Endometrium (tissue), 2 donors: ENCODE measurements around the gene BCKDHA.
"Not testable (repeated sequence)": the region's sequence is repeated elsewhere in the genome, so short reads cannot be mapped to it uniquely, and the experiment has no call there.

Experiments used
- FAIRE-seq: peaks from 2 replicates; lab custom pipeline; 2012; peaks lifted over from hg19 to GRCh38; lab: Jason Lieb, UNC
- donor health status: control.
- donor health status: control.

BCKDHA gene

DNA sequence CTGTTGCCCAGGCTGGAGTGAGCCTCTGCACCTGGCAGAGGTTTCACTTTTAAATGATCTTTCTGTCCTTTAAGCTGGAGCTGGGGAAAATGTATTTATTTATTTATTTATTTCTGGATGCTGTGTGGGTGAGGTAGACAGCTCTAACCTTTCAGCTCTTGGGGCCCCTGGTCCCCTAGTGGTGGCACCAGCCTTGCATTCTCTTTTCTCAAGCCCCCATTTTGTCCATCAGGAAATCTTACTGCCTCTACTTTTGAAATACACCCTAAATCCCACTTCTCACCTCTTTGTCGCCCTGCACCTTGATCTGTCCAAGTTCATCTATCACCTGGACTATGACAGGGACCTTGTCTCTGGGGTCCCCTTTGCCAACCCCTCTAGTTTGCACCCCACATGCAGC lies 31.5 kb upstream of the BCKDHA start:
- no peak for FAIRE-seq

GRCh38 chr19:41367848-41368301 lies 29.7 kb upstream of the BCKDHA start:
- FAIRE-seq, result no peak

- FAIRE-seq, result no peak
Observed at GRCh38 chr19:41369769-41370168, 27.8 kb upstream of the BCKDHA start.

DNA sequence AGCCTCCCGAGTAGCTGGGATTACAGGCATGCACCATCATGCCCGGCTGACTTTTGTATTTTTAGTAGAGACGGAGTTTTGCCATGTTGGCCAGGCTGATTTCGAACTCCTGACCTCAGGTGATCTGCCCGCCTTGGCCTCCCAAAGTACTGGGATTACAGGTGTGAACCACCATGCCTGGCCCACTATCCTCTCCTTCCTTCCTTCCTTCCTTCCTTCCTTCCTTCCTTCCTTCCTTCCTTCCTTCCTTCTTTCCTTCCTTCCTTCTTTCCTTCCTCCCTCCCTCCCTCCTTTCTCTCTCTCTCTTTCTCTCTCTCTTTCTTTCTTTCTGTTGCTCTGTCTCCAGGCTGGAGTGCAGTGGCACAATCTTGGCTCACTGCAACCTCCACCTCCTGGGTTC lies 26.5 kb upstream of the BCKDHA start:
- not testable (repeated sequence) for FAIRE-seq

DNA sequence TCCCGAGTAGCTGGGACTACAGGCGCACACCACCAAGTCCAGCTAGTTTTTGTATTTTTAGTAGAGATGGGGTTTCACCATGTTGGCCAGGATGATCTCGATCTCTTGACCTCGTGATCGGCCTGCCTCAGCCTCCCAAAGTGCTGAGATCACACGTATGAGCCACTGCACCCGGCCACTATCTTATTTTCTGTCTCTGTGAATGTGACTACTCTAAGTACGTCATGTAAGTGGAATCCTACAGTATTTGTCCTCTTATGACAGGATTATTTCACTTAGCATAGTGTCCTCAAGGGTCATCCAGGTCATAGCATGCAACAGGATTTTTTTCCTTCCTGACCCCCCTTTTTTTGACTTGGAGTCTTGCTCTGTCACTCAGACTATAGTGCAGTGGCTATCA lies 26.1 kb upstream of the BCKDHA start:
- no peak for FAIRE-seq

DNA sequence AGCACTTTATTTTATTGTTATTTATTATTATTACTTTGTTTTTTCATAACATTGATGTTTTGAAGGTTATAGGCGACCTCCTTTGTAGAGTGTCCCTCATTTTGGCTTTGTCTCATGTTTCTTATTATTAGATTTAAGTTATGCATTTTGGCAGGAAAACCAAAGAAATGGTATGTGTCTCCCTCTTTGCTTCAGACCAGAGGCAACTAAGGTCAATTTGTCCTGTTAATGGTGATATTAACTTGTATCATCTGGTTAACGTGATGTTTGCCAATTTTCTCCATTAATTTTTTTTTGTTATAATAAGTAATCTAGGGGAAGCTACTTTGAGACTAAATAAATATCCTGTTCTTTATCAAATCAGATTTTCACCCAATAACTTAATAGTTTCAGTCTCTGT lies 25.1 kb upstream of the BCKDHA start:
- FAIRE-seq, result peak; percentile 92

- peak; percentile 65 for FAIRE-seq
Observed at GRCh38 chr19:41373993-41374392, 23.6 kb upstream of the BCKDHA start.

GRCh38 chr19:41376241-41376997 lies 21.2 kb upstream of the BCKDHA start, which contains the start of gene TMEM91:
Gene TMEM91 (plus strand): TSS chr19:41376533. CDS start chr19:41378310, 1,777 bp downstream.
- no peak for FAIRE-seq

DNA sequence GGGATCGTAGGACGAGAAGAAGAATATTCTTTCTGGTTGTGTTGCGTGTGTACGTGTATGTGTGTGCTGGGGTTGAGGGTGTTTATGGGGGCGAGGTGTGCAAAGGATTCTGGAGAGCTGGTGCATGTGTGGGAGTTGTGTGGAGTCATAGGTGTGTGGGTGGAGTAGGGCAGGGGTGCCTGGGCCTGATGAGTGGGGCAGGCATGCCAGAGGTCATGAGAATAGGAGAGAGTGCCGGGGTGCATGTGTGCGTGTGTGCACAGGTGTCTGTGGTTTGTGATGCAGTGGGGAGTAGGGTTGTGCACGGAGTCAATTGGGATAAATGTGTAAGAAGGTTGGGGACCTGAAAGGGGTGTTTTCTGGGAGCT lies 20.6 kb upstream of the BCKDHA start:
- no peak for FAIRE-seq

DNA sequence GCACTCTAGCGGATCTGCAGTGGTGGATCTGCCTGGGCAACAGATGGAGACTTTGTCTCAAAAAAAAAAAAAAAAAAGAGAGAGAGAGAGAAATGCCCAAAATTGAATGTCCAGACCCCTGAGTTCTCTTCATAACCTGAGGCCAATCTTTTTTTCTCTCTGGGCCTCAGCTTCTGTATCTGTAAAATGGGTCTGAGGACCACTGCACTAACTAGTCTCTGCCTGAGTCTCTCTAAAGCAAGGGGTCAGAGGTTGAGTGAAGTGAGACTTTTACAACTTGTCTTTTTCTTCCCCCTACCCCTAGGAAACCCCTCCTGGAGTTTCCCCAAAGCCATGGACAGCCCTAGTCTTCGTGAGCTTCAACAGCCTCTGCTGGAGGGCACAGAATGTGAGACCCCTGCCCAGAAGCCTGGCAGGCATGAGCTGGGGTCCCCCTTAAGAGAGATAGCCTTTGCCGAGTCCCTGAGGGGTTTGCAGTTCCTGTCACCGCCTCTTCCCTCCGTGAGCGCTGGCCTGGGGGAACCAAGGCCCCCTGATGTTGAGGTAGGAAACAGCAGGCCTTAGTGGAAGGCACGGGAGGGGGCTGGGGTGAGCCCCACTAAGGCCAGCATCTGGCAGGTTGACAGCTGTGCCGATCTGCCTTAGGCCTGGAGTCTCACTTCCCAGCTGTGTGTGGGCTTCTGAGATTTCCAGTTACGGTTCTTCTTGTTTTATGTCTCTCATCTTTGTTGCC lies 19.5 kb upstream of the BCKDHA start:
- no peak for FAIRE-seq

DNA sequence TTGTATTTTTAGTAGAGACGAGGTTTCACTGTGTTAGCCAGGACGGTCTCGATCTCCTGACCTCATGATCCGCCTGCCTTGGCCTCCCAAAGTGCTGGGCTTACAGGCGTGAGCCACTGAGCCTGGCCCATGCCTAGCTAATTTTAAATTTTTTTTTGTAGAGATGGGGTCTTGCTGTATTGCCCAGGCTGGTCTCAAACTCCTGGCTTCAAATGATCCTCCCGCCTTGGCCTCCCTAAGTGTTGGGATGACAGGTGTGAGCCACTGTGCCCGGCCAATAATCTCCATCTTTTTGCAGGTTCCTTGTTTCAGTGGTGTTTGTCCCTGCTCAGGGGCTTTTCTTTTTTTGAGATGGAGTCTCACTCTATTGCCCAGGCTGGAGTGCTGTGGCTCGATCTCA lies 16.1 kb upstream of the BCKDHA start:
- FAIRE-seq, result not testable (repeated sequence)

- FAIRE-seq, result no peak
Observed at GRCh38 chr19:41384351-41384750, 13.3 kb upstream of the BCKDHA start.

- no peak for FAIRE-seq
Observed at GRCh38 chr19:41386442-41386841, 11.2 kb upstream of the BCKDHA start.

DNA sequence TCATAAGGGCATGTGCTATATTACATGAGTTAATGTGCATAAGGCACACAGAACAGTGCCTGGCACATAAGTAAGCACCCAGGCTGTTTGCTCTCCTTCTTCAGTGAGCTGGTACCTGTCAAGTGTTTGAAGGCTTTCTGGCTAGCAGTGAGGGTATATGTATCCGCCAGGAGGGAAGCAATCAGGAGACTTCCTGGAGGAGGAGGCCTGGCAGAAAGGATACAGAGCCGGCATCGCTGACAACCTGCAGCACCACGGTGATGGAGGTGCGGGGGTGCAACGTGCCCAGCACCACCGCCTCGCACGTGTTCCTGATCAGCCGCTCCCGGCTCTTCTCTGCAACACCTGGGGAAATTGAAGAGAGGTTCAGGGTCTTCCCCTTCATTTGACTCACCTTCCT lies 6.0 kb upstream of the BCKDHA start:
- no peak for FAIRE-seq

DNA sequence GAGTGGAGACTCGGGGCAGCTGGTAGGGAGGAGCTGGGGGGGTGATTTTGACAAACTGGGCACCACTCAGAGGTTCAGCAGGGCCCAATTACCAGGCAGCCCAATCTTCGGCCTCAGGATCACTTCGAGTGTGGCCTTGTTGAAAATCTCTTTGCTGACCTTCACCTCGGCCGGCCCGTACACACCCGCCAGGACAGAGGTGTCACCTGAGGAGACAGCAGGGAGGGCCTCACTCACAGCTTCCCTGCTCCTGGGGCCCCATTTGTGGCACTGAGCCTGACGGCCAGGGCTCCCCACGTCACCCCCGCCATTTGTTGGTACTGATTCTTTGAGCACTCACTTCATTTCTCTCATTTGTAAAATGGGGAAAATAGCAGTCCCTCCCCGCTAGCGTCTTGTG lies 4.8 kb upstream of the BCKDHA start:
- FAIRE-seq, result no peak

GRCh38 chr19:41395355-41395754 lies 2.3 kb upstream of the BCKDHA start:
- FAIRE-seq, result no peak

DNA sequence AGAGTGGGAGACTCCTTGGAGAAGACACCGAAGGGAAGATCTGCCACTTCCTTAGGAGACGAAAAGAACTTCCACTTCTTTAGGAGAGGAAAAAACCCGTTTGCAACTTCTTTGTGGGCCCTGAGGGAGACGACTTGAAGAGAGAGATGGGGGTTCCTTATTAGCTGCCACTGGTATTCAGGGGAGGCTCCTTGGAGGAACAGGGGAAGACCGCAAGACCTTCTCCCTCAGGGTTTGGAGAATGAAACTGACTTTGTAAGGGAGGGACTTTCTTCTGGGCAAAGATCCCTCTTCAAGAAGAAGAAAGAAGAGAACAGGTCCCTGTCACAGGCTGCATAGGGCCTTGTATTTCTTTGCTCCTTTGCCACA lies 416 bp downstream of the BCKDHA start:
- no peak for FAIRE-seq

DNA sequence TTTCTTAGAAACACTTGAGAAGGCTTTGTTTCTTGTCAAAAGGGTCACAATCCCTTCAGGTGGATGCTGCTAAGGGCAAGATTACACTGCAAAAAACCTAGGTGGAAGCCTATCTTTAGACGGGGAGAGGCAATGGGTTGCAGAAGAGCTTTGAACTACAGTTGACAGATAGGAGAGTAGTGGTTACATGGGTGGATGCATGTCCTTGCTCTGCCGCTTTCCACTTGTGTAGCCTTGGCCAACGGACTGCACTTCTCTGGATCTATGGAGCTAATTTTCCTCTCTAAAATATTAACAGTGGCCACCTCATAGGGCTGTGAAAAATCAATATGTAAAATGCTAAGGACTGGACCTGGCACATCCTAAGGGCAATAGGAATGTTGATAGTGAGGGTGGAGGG lies 980 bp downstream of the BCKDHA start:
- FAIRE-seq, result no peak

DNA sequence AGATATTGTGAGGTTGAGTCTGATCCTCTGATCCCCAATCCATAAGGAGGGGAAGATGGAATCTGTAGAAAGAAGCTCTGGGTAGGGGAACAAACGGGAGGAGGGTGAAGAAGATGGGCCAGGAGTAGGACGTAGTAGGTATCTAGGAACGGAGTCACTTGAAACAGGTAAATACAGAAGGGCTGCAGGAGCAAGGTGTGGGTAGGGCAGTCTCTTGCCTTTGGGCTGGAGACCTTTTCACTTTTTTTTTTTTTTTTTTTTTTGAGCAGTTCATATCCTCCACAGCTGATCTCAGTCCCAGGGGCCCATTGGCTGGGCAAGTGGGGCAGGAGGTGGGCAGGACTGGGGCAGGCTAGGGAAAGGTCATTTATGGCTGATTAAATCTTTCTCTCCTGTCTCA lies 1.5 kb downstream of the BCKDHA start:
- no peak for FAIRE-seq

- no peak for FAIRE-seq
Observed at GRCh38 chr19:41399525-41399924, 1.9 kb downstream of the BCKDHA start.

DNA sequence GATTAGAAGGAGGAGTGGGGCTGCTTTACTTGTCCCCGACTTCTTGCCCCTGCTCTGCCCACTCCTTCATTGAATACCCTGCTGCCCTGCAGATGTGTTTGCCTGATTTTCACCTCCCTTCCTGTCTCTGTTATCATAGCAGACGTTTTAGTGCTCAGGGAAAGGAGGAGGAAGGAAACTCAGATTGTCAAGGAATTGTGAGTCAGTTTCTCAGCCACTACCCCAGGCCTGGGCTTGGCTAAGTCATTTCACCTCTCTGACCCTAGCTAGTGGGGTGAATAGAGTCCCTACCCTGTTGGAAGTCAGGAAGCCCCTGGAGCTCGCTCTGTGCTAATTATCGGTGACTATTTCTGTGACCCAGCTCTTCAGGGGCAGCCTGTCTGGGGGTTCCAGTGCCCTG lies 3.9 kb downstream of the BCKDHA start:
- FAIRE-seq, result no peak

GRCh38 chr19:41402010-41402409 lies 4.4 kb downstream of the BCKDHA start:
- no peak for FAIRE-seq

DNA sequence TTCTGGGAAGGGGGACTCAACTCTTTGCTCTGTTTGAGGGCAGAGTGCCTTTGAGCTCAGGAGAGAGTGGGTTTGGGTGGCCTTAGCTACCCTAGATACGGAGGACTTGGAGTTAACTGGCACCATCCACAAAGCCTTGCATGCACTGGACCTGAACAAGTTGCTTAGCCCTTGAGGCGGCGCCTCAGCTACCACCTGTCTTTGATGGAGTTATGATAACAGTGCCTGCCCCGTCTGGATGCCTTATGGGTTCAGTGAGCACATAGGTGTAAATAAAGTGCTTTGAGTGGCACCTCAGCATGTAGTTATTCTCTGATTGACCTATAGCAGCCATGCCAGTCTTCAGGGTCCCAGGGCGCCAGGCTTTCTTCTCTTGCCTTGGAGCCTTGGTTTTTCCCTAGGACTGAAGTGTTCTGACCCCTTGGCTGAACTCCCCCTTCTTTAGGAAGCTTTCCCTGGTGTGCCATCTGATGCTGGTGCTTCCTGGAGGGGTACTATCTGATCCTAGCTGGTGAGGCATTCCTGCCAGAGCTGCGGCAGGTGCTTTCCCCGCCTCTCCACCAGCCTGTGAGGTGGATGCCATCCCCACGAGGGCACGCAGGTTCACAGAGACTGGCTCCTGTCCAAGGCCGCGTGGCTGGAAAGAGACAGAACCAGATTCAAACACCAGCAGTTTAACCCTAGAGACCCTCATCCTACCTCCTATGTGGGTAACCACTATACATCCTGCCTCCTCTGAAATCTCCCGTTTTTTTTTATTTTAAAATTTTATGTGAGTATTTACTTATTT lies 5.8 kb downstream of the BCKDHA start:
- FAIRE-seq, result no peak
